ENCODE data around the gene CASP5.

DNA sequence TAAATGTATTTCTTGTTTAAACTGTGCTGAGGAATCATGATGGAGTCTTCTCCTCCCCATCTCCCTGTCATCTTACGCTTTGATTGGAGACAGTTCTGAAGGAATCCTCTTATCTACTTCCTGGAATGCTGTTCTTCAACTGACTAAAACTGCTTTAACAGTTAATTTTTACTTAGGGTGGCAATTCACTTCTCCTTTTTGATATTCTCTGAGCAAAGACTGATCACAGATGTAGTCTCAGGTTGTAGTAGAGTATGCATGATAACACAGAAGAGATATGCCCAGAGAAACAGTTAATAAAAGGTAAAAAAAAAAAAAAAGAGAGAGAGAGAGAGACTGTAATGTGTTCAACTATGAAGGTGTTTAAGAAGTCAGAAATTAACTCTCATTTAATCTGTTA is 1.4 kb upstream of the CASP5 start:
- no peak for TF ChIP-seq POLR2A (IDR thresholded peaks at IDR 0.05; ENCODE audit: low read length)
- no peak for TF ChIP-seq GATA1 (IDR thresholded peaks at IDR 0.05; ENCODE audit: low read depth, low read length)

All from erythroblast (primary cell).